Parathyroid adenoma (tissue), 2 donors: Measurements from ENCODE around the gene NXT1.

ENCODE experiments used
- H2AFZ ChIP-seq: fragments of 300-600 bp; sonication (generic); one replicate; pipeline ENCODE4 v1.7.0; 2017; ENCODE audit warnings: antibody characterized with exemption, mild to moderate bottlenecking
- H3K27ac ChIP-seq: fragments of 300-600 bp; sonication (generic); one replicate; pipeline ENCODE4 v1.7.0; 2017
- H3K27me3 ChIP-seq: fragments of 300-600 bp; sonication (generic); one replicate; pipeline ENCODE4 v1.7.0; 2017; ENCODE audit warnings: low read length; ENCODE audit not compliant: control insufficient read depth, insufficient read depth
- H3K36me3 ChIP-seq: fragments of 300-600 bp; sonication (generic); one replicate; pipeline ENCODE4 v1.7.0; 2017; ENCODE audit warnings: low read length; ENCODE audit not compliant: control insufficient read depth, insufficient read depth
- H3K4me1 ChIP-seq: fragments of 300-600 bp; sonication (generic); one replicate; pipeline ENCODE4 v1.7.0; 2017; ENCODE audit warnings: control low read depth
- H3K4me2 ChIP-seq: fragments of 300-600 bp; sonication (generic); one replicate; pipeline ENCODE4 v1.7.0; 2017; ENCODE audit warnings: low read length
- H3K4me3 ChIP-seq: fragments of 300-600 bp; sonication (generic); one replicate; pipeline ENCODE4 v1.7.0; 2017; ENCODE audit warnings: low read depth, low read length
- H3K79me2 ChIP-seq: fragments of 300-600 bp; sonication (generic); one replicate; pipeline ENCODE4 v1.7.0; 2017; ENCODE audit warnings: control low read depth
- H3K9ac ChIP-seq: fragments of 300-600 bp; sonication (generic); one replicate; pipeline ENCODE4 v1.7.0; 2017; ENCODE audit warnings: mild to moderate bottlenecking
- H3K9me3 ChIP-seq: fragments of 300-600 bp; sonication (generic); one replicate; pipeline ENCODE4 v1.7.0; 2017; ENCODE audit warnings: low read length; ENCODE audit not compliant: control insufficient read depth
- TF ChIP-seq, protein P1 (sequence below): fragments of 300-600 bp; sonication (generic); IDR thresholded peaks from one replicate; pipeline ENCODE4 v1.7.0; 2017; ENCODE audit warnings: antibody characterized with exemption, mild to moderate bottlenecking
- donor health status: primary hyperparathyroidism.

NXT1 gene

DNA sequence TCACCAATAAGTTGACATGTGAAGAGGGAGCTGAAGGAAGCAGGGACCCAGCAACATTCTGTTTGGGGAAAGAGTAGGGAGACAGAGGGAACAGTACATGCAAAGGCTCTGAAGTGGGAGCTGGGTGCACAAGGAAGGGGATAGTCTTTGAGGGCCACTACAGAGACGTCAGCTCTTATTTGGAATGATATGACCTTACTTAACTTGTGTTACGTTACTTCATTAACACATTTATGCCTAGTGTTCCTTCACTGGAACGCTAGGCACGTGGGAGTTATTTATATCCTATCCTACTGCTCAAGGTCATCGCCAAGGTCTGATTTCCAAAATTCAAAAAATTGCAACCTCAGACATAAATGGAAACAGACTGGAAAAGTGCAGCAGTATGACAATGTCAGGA lies 50.5 kb downstream of the NXT1 start:
- Histone ChIP-seq H3K4me1 (peaks cover 17% of the 10 kb centered on the region), H3K36me3 (no peaks in the 10 kb centered on the region), H3K79me2 (peaks cover 21% of the 10 kb centered on the region), H3K27me3 (no peaks in the 10 kb centered on the region), H2AFZ (no peak overlapping the region), H3K27ac (peak overlapping the region; percentile 55), H3K4me2 (peak overlapping the region; percentile 24), H3K4me3 (no peak overlapping the region), H3K9ac (no peak overlapping the region), H3K9me3 (no peaks in the 10 kb centered on the region)
- TF ChIP-seq, protein P1, sequence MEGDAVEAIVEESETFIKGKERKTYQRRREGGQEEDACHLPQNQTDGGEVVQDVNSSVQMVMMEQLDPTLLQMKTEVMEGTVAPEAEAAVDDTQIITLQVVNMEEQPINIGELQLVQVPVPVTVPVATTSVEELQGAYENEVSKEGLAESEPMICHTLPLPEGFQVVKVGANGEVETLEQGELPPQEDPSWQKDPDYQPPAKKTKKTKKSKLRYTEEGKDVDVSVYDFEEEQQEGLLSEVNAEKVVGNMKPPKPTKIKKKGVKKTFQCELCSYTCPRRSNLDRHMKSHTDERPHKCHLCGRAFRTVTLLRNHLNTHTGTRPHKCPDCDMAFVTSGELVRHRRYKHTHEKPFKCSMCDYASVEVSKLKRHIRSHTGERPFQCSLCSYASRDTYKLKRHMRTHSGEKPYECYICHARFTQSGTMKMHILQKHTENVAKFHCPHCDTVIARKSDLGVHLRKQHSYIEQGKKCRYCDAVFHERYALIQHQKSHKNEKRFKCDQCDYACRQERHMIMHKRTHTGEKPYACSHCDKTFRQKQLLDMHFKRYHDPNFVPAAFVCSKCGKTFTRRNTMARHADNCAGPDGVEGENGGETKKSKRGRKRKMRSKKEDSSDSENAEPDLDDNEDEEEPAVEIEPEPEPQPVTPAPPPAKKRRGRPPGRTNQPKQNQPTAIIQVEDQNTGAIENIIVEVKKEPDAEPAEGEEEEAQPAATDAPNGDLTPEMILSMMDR = no peak

DNA sequence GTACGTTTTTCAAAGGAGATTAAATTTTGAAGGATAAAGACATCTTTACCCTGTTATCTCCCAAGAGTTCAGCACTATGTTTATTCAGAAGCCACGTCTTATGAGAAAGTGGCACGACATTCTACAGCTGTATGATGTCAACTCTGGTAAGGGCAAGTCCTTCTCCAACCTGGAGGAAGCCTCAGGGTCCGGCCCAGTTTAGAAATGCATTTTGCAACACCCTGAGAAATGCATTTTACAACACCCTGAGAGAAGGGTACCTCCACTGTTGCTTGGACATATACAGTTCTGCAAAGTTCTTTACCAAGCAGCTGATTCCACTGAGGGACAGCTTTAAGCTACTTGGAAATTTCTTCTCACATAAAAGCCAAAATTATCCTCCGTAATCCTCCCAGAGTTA lies 53.2 kb downstream of the NXT1 start:
- TF ChIP-seq, protein P1 = no peak
- Histone ChIP-seq H3K27me3 (no peaks in the 10 kb centered on the region), H3K9me3 (no peaks in the 10 kb centered on the region), H3K9ac (no peak overlapping the region), H3K79me2 (peaks cover 44% of the 10 kb centered on the region), H3K36me3 (no peaks in the 10 kb centered on the region), H3K4me1 (peaks cover 17% of the 10 kb centered on the region), H3K4me2 (no peak overlapping the region), H3K27ac (no peak overlapping the region), H2AFZ (no peak overlapping the region), H3K4me3 (no peak overlapping the region)

DNA sequence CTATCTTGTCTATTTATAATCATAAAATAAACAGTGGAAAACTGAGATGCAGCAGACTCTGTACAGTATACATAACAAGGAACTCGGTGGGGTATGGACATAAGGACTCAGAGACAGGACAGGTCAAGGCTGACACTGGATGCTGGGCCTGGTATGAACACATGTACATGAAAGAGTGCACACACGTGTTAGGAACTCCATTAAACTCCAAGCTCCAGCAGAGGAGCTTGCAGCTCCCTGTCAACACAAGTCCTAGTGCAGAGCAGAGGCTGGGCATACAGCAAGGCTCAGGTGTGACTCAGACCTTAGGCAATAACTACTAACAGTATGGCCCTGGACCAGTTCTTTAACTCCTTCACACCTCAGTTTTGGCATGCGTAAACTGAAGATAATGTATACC lies 53.6 kb downstream of the NXT1 start:
- Histone ChIP-seq H3K4me1 (peaks cover 17% of the 10 kb centered on the region), H3K4me3 (no peak overlapping the region), H3K27me3 (no peaks in the 10 kb centered on the region), H3K9me3 (no peaks in the 10 kb centered on the region), H2AFZ (no peak overlapping the region), H3K79me2 (peaks cover 49% of the 10 kb centered on the region), H3K9ac (no peak overlapping the region), H3K27ac (no peak overlapping the region), H3K4me2 (no peak overlapping the region), H3K36me3 (no peaks in the 10 kb centered on the region)
- TF ChIP-seq, protein P1 = no peak
